GM23338 (cell line): ENCODE data around the gene SEMA6B. TPM values are rescaled to one million over a fixed set of nuclear protein-coding genes. Genes with fewer than 3 reads are reported as not detected.

Experiments
- ATAC-seq: fragments of 200-7000 bp; cut with Tn5 transposase; 3 replicates; pipeline ENCODE4 v1.9.1; 2020
- DNase-seq: peaks from one replicate; pipeline ENCODE4 v3.0.0-alpha.2; 2015; ENCODE audit warnings: low spot score
- H2AFZ ChIP-seq: fragments of 200-600 bp; sonication (generic); 2 replicates; pipeline ENCODE4 v1.8.0; 2016; ENCODE audit warnings: antibody characterized with exemption, mild to moderate bottlenecking, moderate library complexity
- H3F3A ChIP-seq: fragments of 200-600 bp; sonication (generic); replicated peaks from 2 replicates; pipeline ENCODE4 v1.8.0; 2017; ENCODE audit warnings: antibody characterized with exemption, mixed run types, low read depth
- H3K27ac ChIP-seq: fragments of 200-600 bp; sonication (generic); 2 replicates; pipeline ENCODE4 v1.6.1; 2016; ENCODE audit warnings: low read depth
- H3K27me3 ChIP-seq: fragments of 200-600 bp; sonication (generic); 2 replicates; pipeline ENCODE4 v1.8.0; 2016; ENCODE audit warnings: mild to moderate bottlenecking, mixed run types, moderate library complexity; ENCODE audit not compliant: insufficient read depth
- H3K36me3 ChIP-seq: fragments of 200-600 bp; sonication (generic); 2 replicates; pipeline ENCODE4 v1.8.0; 2016; ENCODE audit warnings: mild to moderate bottlenecking; ENCODE audit not compliant: insufficient read depth
- H3K4me1 ChIP-seq: fragments of 200-600 bp; sonication (generic); 2 replicates; pipeline ENCODE4 v1.8.0; 2016; ENCODE audit warnings: mild to moderate bottlenecking, moderate library complexity; ENCODE audit not compliant: insufficient read depth
- H3K4me2 ChIP-seq: fragments of 200-600 bp; sonication (generic); 2 replicates; pipeline ENCODE4 v1.7.1; 2017; ENCODE audit warnings: mixed run types
- H3K4me3 ChIP-seq: fragments of 200-600 bp; sonication (generic); 2 replicates; pipeline ENCODE4 v1.6.1; 2016; ENCODE audit warnings: mixed run types
- H3K79me2 ChIP-seq: fragments of 200-600 bp; sonication (generic); replicated peaks from 2 replicates; pipeline ENCODE4 v1.8.0; 2017; ENCODE audit warnings: mild to moderate bottlenecking; ENCODE audit not compliant: insufficient read depth
- H3K9me2 ChIP-seq: fragments of 200-600 bp; sonication (generic); 2 replicates; pipeline ENCODE4 v1.8.0; 2017; ENCODE audit not compliant: insufficient read depth
- H4K20me1 ChIP-seq: fragments of 200-600 bp; sonication (generic); replicated peaks from 2 replicates; pipeline ENCODE4 v1.8.0; 2017; ENCODE audit warnings: mild to moderate bottlenecking; ENCODE audit not compliant: insufficient read depth
- H3K27ac Mint-ChIP-seq: 2 replicates; pipeline ENCODE4 v1.8.0; 2020; ENCODE audit warnings: inconsistent platforms, mild to moderate bottlenecking, moderate library complexity, mixed read lengths
- H3K27me3 Mint-ChIP-seq: 3 replicates; pipeline ENCODE4 v1.8.0; 2022; ENCODE audit warnings: low read depth, mild to moderate bottlenecking, moderate library complexity, mixed read lengths, inconsistent platforms; ENCODE audit not compliant: insufficient read depth, poor library complexity
- H3K36me3 Mint-ChIP-seq: 3 replicates; pipeline ENCODE4 v1.8.0; 2021; ENCODE audit warnings: low read depth, mild to moderate bottlenecking, inconsistent platforms, moderate library complexity, mixed read lengths
- H3K4me1 Mint-ChIP-seq: 3 replicates; pipeline ENCODE4 v1.8.0; 2020; ENCODE audit warnings: mild to moderate bottlenecking, inconsistent platforms, mixed read lengths
- H3K4me3 Mint-ChIP-seq: 3 replicates; pipeline ENCODE4 v1.8.0; 2021; ENCODE audit warnings: moderate library complexity, mild to moderate bottlenecking, inconsistent platforms, mixed read lengths
- H3K9me3 Mint-ChIP-seq: 3 replicates; pipeline ENCODE4 v1.8.0; 2020; ENCODE audit warnings: moderate library complexity, mild to moderate bottlenecking, inconsistent platforms, mixed read lengths
- CREB1 ChIP-seq: fragments of 250-450 bp; sonication (Bioruptor Pico); IDR thresholded peaks from 2 replicates; pipeline ENCODE4 v1.5.0; 2020; ENCODE audit warnings: low read depth, mild to moderate bottlenecking, moderate library complexity
- ETS1 ChIP-seq: IDR thresholded peaks from 2 replicates; pipeline ENCODE4 v1.6.1; 2016; ENCODE audit warnings: antibody characterized with exemption
- EZH2phosphoT487 ChIP-seq: fragments of 200-600 bp; sonication (generic); IDR thresholded peaks from one replicate; pipeline ENCODE4 v1.8.1; 2018; ENCODE audit warnings: antibody characterized with exemption; ENCODE audit not compliant: unreplicated experiment
- JUNB ChIP-seq: IDR thresholded peaks from one replicate; pipeline ENCODE4 v1.6.1; 2016; ENCODE audit warnings: antibody characterized with exemption; ENCODE audit not compliant: unreplicated experiment
- POLR2AphosphoS5 ChIP-seq: IDR thresholded peaks from 2 replicates; pipeline ENCODE4 v1.6.1; 2016; ENCODE audit warnings: antibody characterized with exemption, low read depth
- STAT1 ChIP-seq: IDR thresholded peaks from one replicate; pipeline ENCODE4 v1.6.1; 2016; ENCODE audit warnings: antibody characterized with exemption; ENCODE audit not compliant: unreplicated experiment
- ZNF331 ChIP-seq: fragments of 250-450 bp; sonication (Bioruptor Pico); IDR thresholded peaks from 2 replicates; pipeline ENCODE4 v1.5.0; 2020; ENCODE audit warnings: low read depth, mild to moderate bottlenecking, moderate library complexity
- polyA plus RNA-seq: library from polyadenylated mRNA; unstranded; fragments of >200 nt; fragmentation: Nextera tagmentation; extraction: Ambion mirVana; gene quantifications from 2 replicates; pipeline ENCODE4 v1.2.1, GENCODE V29; 2016
- total RNA-seq: library from RNA; depleted of rRNA; stranded (reverse); fragments of >200 nt; shearing (Covaris generic); gene quantifications from 2 replicates; pipeline ENCODE4 v1.2.3, GENCODE V29; 2014
- TF ChIP-seq, protein P1 (sequence below): fragments of 250-450 bp; sonication (Bioruptor Pico); IDR thresholded peaks from 2 replicates; pipeline ENCODE4 v1.5.0; 2020; ENCODE audit warnings: mild to moderate bottlenecking, moderate library complexity
- TF ChIP-seq, protein P2 (sequence below): IDR thresholded peaks from one replicate; pipeline ENCODE4 v1.6.1; 2018; ENCODE audit warnings: antibody characterized with exemption; ENCODE audit not compliant: unreplicated experiment

Gene SEMA6B
- total and polyA plus RNA-seq, 2 experiments from 2014 or later, result 5.3 to 42.7 TPM

- TF ChIP-seq, protein P1, sequence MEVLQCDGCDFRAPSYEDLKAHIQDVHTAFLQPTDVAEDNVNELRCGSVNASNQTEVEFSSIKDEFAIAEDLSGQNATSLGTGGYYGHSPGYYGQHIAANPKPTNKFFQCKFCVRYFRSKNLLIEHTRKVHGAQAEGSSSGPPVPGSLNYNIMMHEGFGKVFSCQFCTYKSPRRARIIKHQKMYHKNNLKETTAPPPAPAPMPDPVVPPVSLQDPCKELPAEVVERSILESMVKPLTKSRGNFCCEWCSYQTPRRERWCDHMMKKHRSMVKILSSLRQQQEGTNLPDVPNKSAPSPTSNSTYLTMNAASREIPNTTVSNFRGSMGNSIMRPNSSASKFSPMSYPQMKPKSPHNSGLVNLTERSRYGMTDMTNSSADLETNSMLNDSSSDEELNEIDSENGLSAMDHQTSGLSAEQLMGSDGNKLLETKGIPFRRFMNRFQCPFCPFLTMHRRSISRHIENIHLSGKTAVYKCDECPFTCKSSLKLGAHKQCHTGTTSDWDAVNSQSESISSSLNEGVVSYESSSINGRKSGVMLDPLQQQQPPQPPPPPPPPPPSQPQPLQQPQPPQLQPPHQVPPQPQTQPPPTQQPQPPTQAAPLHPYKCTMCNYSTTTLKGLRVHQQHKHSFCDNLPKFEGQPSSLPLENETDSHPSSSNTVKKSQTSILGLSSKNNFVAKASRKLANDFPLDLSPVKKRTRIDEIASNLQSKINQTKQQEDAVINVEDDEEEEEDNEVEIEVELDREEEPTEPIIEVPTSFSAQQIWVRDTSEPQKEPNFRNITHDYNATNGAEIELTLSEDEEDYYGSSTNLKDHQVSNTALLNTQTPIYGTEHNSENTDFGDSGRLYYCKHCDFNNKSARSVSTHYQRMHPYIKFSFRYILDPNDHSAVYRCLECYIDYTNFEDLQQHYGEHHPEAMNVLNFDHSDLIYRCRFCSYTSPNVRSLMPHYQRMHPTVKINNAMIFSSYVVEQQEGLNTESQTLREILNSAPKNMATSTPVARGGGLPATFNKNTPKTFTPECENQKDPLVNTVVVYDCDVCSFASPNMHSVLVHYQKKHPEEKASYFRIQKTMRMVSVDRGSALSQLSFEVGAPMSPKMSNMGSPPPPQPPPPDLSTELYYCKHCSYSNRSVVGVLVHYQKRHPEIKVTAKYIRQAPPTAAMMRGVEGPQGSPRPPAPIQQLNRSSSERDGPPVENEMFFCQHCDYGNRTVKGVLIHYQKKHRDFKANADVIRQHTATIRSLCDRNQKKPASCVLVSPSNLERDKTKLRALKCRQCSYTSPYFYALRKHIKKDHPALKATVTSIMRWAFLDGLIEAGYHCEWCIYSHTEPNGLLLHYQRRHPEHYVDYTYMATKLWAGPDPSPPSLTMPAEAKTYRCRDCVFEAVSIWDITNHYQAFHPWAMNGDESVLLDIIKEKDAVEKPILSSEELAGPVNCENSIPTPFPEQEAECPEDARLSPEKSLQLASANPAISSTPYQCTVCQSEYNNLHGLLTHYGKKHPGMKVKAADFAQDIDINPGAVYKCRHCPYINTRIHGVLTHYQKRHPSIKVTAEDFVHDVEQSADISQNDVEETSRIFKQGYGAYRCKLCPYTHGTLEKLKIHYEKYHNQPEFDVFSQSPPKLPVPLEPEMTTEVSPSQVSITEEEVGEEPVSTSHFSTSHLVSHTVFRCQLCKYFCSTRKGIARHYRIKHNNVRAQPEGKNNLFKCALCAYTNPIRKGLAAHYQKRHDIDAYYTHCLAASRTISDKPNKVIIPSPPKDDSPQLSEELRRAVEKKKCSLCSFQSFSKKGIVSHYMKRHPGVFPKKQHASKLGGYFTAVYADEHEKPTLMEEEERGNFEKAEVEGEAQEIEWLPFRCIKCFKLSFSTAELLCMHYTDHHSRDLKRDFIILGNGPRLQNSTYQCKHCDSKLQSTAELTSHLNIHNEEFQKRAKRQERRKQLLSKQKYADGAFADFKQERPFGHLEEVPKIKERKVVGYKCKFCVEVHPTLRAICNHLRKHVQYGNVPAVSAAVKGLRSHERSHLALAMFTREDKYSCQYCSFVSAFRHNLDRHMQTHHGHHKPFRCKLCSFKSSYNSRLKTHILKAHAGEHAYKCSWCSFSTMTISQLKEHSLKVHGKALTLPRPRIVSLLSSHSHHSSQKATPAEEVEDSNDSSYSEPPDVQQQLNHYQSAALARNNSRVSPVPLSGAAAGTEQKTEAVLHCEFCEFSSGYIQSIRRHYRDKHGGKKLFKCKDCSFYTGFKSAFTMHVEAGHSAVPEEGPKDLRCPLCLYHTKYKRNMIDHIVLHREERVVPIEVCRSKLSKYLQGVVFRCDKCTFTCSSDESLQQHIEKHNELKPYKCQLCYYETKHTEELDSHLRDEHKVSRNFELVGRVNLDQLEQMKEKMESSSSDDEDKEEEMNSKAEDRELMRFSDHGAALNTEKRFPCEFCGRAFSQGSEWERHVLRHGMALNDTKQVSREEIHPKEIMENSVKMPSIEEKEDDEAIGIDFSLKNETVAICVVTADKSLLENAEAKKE (CRISPR knock-in tag), result no peak
- TF ChIP-seq ETS1 (no peak), JUNB (no peak)
Observed at GRCh38 chr19:4513248-4513647, 46.2 kb downstream of the SEMA6B start (continued).

DNA sequence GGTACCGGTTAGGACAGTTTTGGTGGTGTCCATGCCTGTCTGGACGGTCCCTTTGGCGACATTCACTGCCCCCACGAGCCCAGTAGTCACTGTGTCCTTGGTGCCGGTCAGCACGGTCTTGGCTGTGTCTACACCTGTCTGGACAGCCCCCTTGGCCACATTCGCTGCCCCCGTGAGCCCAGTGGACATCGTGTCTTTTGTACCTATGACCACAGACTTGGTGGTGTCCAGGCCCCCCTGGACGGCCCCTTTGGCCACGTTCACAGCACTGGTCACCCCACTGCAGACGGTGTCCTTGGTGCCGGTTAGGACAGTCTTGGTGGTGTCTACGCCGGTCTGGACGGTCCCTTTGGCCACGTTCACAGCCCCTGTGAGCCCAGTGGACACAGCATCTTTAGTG is 47.4 kb downstream of the SEMA6B start:
- Mint-ChIP-seq H3K36me3 (no peaks in the 10 kb centered on the region), H3K27ac (no peak overlapping the region), H3K9me3 (no peaks in the 10 kb centered on the region; the same call in 2 of the 3 replicates), H3K4me1 (no peaks in the 10 kb centered on the region), H3K4me3 (no peak overlapping the region), H3K27me3 (peaks cover 43% of the 10 kb centered on the region)
- Histone ChIP-seq H3K4me1 (no peaks in the 10 kb centered on the region), H2AFZ (no peak overlapping the region), H3K27me3 (peaks cover 51% of the 10 kb centered on the region; the same call in 1 of the 2 replicates), H3F3A (no peaks in the 10 kb centered on the region), H3K4me3 (no peak overlapping the region), H4K20me1 (no peaks in the 10 kb centered on the region; the same call in 1 of the 2 replicates), H3K9me2 (no peaks in the 10 kb centered on the region), H3K4me2 (no peak overlapping the region), H3K27ac (no peak overlapping the region), H3K79me2 (no peaks in the 10 kb centered on the region), H3K36me3 (no peaks in the 10 kb centered on the region)
- no peak for ATAC-seq
- DNase-seq, result no peak
- no peak for TF ChIP-seq ZNF331 (CRISPR knock-in tag)
- no peak for TF ChIP-seq CREB1 (CRISPR knock-in tag)
- no peak for TF ChIP-seq POLR2AphosphoS5
- TF ChIP-seq, protein P2, sequence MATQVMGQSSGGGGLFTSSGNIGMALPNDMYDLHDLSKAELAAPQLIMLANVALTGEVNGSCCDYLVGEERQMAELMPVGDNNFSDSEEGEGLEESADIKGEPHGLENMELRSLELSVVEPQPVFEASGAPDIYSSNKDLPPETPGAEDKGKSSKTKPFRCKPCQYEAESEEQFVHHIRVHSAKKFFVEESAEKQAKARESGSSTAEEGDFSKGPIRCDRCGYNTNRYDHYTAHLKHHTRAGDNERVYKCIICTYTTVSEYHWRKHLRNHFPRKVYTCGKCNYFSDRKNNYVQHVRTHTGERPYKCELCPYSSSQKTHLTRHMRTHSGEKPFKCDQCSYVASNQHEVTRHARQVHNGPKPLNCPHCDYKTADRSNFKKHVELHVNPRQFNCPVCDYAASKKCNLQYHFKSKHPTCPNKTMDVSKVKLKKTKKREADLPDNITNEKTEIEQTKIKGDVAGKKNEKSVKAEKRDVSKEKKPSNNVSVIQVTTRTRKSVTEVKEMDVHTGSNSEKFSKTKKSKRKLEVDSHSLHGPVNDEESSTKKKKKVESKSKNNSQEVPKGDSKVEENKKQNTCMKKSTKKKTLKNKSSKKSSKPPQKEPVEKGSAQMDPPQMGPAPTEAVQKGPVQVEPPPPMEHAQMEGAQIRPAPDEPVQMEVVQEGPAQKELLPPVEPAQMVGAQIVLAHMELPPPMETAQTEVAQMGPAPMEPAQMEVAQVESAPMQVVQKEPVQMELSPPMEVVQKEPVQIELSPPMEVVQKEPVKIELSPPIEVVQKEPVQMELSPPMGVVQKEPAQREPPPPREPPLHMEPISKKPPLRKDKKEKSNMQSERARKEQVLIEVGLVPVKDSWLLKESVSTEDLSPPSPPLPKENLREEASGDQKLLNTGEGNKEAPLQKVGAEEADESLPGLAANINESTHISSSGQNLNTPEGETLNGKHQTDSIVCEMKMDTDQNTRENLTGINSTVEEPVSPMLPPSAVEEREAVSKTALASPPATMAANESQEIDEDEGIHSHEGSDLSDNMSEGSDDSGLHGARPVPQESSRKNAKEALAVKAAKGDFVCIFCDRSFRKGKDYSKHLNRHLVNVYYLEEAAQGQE, result no peak
- TF ChIP-seq ETS1, result no peak
- no peak for TF ChIP-seq STAT1
- no peak for TF ChIP-seq EZH2phosphoT487
